HG02588 (cell line): ENCODE measurements around the gene OXCT2.
"Not testable (repeated sequence)": the region's sequence is repeated elsewhere in the genome, so short reads cannot be mapped to it uniquely, and the experiment has no call there.

ENCODE experiments used
- ATAC-seq: cut with Tn5 transposase; IDR thresholded peaks from one replicate; pipeline ENCODE4 v1.9.1; 2021; ENCODE audit warnings: mild to moderate bottlenecking, moderate library complexity; ENCODE audit not compliant: unreplicated experiment

OXCT2 gene

GRCh38 chr1:39787964-39788363, 16.8 kb upstream of the OXCT2 start:
- not testable (repeated sequence) for ATAC-seq

GRCh38 chr1:39787468-39787867, 16.3 kb upstream of the OXCT2 start:
- no peak for ATAC-seq

GRCh38 chr1:39787108-39787375, 15.9 kb upstream of the OXCT2 start:
- ATAC-seq: not testable (repeated sequence)

- ATAC-seq: not testable (repeated sequence)
Observed at GRCh38 chr1:39786303-39787107, 15.4 kb upstream of the OXCT2 start.

- ATAC-seq: not testable (repeated sequence)
Observed at GRCh38 chr1:39782685-39783084, 11.5 kb upstream of the OXCT2 start.

- no peak for ATAC-seq
Observed at GRCh38 chr1:39782103-39782502, 11.0 kb upstream of the OXCT2 start.

GRCh38 chr1:39781349-39781715, 10.2 kb upstream of the OXCT2 start:
- ATAC-seq: no peak

- ATAC-seq: no peak
Observed at GRCh38 chr1:39779821-39780220, 8.7 kb upstream of the OXCT2 start.

- ATAC-seq: no peak
Observed at GRCh38 chr1:39779137-39779536, 8.0 kb upstream of the OXCT2 start.

GRCh38 chr1:39778463-39779099, 7.4 kb upstream of the OXCT2 start:
- not testable (repeated sequence) for ATAC-seq

GRCh38 chr1:39777896-39778295, 6.7 kb upstream of the OXCT2 start:
- not testable (repeated sequence) for ATAC-seq

- no peak for ATAC-seq
Observed at GRCh38 chr1:39777306-39777705, 6.2 kb upstream of the OXCT2 start.

GRCh38 chr1:39776886-39777285, 5.7 kb upstream of the OXCT2 start:
- no peak for ATAC-seq

GRCh38 chr1:39776400-39776713, 5.2 kb upstream of the OXCT2 start:
- ATAC-seq: peak; percentile 64

GRCh38 chr1:39775676-39776399, 4.7 kb upstream of the OXCT2 start:
- ATAC-seq: peak; percentile 44

- not testable (repeated sequence) for ATAC-seq
Observed at GRCh38 chr1:39775141-39775540, 4.0 kb upstream of the OXCT2 start.

GRCh38 chr1:39773369-39773979, 2.3 kb upstream of the OXCT2 start:
- ATAC-seq: not testable (repeated sequence)

- ATAC-seq: not testable (repeated sequence)
Observed at GRCh38 chr1:39770100-39771021, 787 bp downstream of the OXCT2 start.

GRCh38 chr1:39769502-39769901, 1.6 kb downstream of the OXCT2 start:
- ATAC-seq: not testable (repeated sequence)

GRCh38 chr1:39766466-39766865, 4.7 kb downstream of the OXCT2 start:
- not testable (repeated sequence) for ATAC-seq

GRCh38 chr1:39764512-39764911, 6.6 kb downstream of the OXCT2 start:
- ATAC-seq: not testable (repeated sequence)
